Measurements from ENCODE around the gene NACC1. TPM values are rescaled to one million over a fixed set of nuclear protein-coding genes. Genes with fewer than 3 reads are reported as not detected.

Gene NACC1
- total RNA-seq, 1 experiment from 2014 or later = 237 TPM

- no peak for TF ChIP-seq SMAD3 (CRISPR knock-in tag; IDR thresholded peaks at IDR 0.05; ENCODE audit: borderline replicate concordance)
- no peak; the same call in 1 of the 2 replicates for TF ChIP-seq KAT7 (CRISPR knock-in tag; IDR thresholded peaks at IDR 0.05; ENCODE audit: borderline replicate concordance)
- no peak for TF ChIP-seq MXD4 (CRISPR knock-in tag; IDR thresholded peaks at IDR 0.05; ENCODE audit: borderline replicate concordance)
- no peak for TF ChIP-seq TCF7 (CRISPR knock-in tag; IDR thresholded peaks at IDR 0.05; ENCODE audit: low read depth)
- TF ChIP-seq ZNF423 (CRISPR knock-in tag; IDR thresholded peaks at IDR 0.05) = no peak
- no peak for TF ChIP-seq CTCF (IDR thresholded peaks at IDR 0.05)
- TF ChIP-seq MYBL2 (CRISPR knock-in tag; IDR thresholded peaks at IDR 0.05) = no peak; the same call in 1 of the 2 replicates
- TF ChIP-seq IRF2 (CRISPR knock-in tag; IDR thresholded peaks at IDR 0.05; ENCODE audit: borderline replicate concordance, low read depth) = no peak
- no peak for TF ChIP-seq RORB (CRISPR knock-in tag; IDR thresholded peaks at IDR 0.05)
- TF ChIP-seq ZNF671 (CRISPR knock-in tag; IDR thresholded peaks at IDR 0.05) = no peak
- no peak; the same call in none of the 2 replicates for TF ChIP-seq NFYB (CRISPR knock-in tag; conservative IDR thresholded peaks at IDR 0.05; ENCODE audit: low read depth)
- TF ChIP-seq ATF1 (CRISPR knock-in tag; IDR thresholded peaks at IDR 0.05) = no peak
- peak; percentile 76 for TF ChIP-seq ZNF281 (CRISPR knock-in tag; IDR thresholded peaks at IDR 0.05)
- peak; percentile 95 for TF ChIP-seq EMX1 (CRISPR knock-in tag; IDR thresholded peaks at IDR 0.05)
- no peak for TF ChIP-seq NFE2L1 (CRISPR knock-in tag; IDR thresholded peaks at IDR 0.05)
- no peak; the same call in 1 of the 2 replicates for TF ChIP-seq HMGA2 (CRISPR knock-in tag; IDR thresholded peaks at IDR 0.05)
- no peak; the same call in 1 of the 2 replicates for TF ChIP-seq NFATC4 (CRISPR knock-in tag; IDR thresholded peaks at IDR 0.05)
- TF ChIP-seq ESRRA (CRISPR knock-in tag; IDR thresholded peaks at IDR 0.05; ENCODE audit: borderline replicate concordance) = no peak
- no peak for TF ChIP-seq CREB1 (CRISPR knock-in tag; IDR thresholded peaks at IDR 0.05)
- TF ChIP-seq GRHL2 (CRISPR knock-in tag; IDR thresholded peaks at IDR 0.05; ENCODE audit: insufficient replicate concordance, severe bottlenecking) = peak; percentile 100
- TF ChIP-seq ZNF121 (CRISPR knock-in tag; IDR thresholded peaks at IDR 0.05) = no peak
- TF ChIP-seq GTF2I (CRISPR knock-in tag; conservative IDR thresholded peaks at IDR 0.05) = peak; percentile 99
- no peak for TF ChIP-seq AFF4 (CRISPR knock-in tag; IDR thresholded peaks at IDR 0.05; ENCODE audit: borderline replicate concordance)
- no peak for TF ChIP-seq ZNF512 (CRISPR knock-in tag; IDR thresholded peaks at IDR 0.05; ENCODE audit: borderline replicate concordance)
Measured at GRCh38 chr19:13154911-13155471, 36.9 kb downstream of the NACC1 start (continued).
